HG03575 (cell line): Measurements from ENCODE around the gene PCNP.
"Not testable (repeated sequence)": the region's sequence is repeated elsewhere in the genome, so short reads cannot be mapped to it uniquely, and the experiment has no call there.

ENCODE experiments used
- ATAC-seq: cut with Tn5 transposase; IDR thresholded peaks from one replicate; pipeline ENCODE4 v1.9.1; 2021; ENCODE audit not compliant: unreplicated experiment, insufficient number of reproducible peaks, low FRiP score; ENCODE audit errors: extremely low read depth

PCNP gene

GRCh38 chr3:101573449-101574387, at the start of gene PCNP:
PCNP (plus strand) TSS chr3:101574180; CDS start chr3:101574216, 36 bp downstream.
- ATAC-seq = peak; percentile 55

GRCh38 chr3:101527441-101527840, 46.5 kb upstream of the PCNP start:
- no peak for ATAC-seq

- ATAC-seq = no peak
Measured at GRCh38 chr3:101527906-101528305, 46.1 kb upstream of the PCNP start.

GRCh38 chr3:101529816-101530685, 43.9 kb upstream of the PCNP start:
- ATAC-seq = no peak

- no peak for ATAC-seq
Measured at GRCh38 chr3:101530686-101531047, 43.3 kb upstream of the PCNP start.

DNA sequence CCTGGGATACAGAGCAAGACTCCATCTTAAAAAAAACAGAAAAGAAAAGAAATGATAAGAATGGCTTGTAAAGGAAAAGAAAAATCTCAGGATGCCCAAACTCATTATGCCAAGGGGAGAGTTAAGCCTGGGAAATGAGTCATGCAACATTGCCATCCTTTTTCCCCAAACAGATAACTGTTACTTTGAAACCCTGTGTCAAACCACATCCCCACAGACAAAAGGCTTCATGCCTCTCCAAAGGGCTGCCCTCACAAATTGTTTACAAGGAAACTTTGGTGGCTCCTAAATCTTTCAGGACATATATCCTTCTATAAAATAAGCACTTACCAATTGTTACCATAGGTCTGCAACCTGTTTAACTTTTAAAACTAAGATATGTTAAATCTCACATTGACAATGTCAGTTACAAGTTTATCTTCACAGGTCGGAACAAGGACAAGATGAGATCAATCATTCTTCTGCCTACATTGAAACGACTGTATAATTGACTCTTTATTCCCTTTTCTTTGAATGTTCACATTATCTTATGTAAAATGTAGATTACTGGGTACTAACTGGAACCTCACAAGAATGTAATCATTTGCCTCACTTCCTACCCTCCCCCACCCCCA, 42.4 kb upstream of the PCNP start:
- no peak for ATAC-seq

GRCh38 chr3:101532783-101533602, 41.0 kb upstream of the PCNP start:
- no peak for ATAC-seq

- no peak for ATAC-seq
Measured at GRCh38 chr3:101533603-101533968, 40.4 kb upstream of the PCNP start.

DNA sequence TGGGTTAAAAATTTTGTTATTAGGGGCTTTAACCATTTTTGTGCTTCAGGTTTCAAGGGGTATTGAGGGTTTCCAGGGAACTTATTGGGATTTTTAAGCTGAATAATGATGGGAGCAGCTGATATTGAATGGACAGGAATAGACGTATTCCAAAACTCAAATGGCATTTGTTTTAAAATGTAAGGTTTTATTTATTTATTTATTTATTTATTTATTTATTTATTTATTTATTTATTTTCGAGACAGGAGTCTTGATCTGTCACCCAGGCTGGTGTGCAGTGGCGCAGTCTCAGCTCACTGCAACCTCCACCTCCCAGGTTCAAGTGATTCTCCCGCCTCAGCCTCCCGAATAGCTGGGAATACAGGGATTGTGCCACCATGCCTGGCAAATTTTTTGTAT, 38.8 kb upstream of the PCNP start:
- ATAC-seq = no peak

- ATAC-seq = no peak
Measured at GRCh38 chr3:101536266-101536665, 37.7 kb upstream of the PCNP start.

GRCh38 chr3:101536955-101537354, 37.0 kb upstream of the PCNP start:
- ATAC-seq = not testable (repeated sequence)

DNA sequence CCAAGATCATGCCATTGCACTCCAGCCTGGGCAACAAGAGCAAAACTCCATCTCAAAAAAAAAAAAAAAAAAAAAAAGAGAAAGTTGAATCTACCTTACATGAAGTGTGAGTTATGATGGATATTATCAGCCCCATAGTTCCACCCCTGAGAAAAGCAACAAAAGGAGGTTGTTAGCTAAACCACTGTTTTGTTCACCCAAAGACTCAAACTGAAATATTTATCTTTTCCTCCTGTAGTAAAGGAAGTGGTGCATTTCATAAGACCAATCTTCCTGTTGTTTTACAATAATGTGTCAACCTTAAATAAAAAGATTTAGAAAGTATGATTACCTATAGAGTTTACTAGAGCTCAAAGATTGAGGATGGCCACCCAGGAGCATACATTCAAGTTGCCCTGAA, 31.0 kb upstream of the PCNP start:
- no peak for ATAC-seq

DNA sequence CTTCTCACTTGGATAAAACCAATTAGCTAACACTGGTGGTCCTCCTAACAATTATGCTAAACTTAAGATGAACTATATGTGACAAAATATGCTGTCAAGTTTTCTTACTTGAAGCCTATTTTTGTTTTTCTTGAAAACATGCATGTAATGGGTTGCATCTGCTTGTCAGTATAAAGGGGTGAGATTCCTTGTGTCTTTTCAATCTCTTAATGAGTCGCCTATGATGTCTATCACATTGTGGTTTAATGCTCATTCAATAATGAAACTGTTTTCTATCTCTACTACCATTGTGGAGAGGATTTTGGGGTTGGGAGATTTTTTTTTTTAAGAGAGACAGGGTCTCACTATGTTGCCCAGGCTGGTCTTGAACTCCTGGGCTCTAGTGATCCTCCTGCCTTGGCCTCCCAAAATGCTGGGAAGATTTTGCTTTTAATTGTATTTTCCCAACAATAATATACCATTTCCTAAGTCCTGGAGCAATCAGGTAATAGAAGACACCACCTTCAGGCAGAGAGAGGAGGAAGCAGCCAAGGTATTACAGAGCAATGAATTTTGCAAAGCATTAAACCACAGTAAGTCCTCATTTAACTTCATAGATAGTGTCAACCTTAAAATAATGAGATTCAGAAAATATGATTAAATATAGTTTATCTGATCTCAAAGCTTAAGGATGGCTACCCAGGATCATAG, 29.7 kb upstream of the PCNP start:
- ATAC-seq = no peak

DNA sequence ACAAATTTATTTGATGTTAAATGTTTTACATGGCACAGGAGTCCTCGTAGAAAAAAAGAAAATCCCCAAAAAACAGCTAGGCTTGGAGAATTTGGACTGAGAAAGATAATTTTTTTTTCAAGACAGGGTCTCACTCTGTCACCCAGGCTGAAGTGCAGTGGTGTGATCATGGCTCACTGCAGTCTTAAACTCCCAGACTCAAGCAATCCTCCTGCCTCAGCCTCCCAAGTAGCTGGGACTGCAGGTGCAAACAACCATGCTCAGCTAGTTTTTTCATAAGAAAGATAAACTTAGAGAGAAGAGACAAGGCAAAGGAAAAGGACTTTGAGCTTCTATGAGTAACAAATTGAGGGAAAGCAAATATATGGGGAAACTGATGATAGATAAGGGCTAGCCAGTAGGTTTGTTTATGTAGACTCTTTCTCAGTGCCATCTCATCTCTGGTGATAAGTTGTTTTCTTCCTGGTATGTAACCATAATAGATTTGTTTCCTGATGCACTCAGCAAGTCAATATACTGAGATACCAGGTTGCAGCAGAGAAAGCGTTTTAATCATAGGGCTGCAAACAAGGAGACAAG, 25.4 kb upstream of the PCNP start:
- no peak for ATAC-seq

- ATAC-seq = no peak
Measured at GRCh38 chr3:101549473-101549872, 24.5 kb upstream of the PCNP start.

GRCh38 chr3:101551359-101552081, 22.5 kb upstream of the PCNP start:
- not testable (repeated sequence) for ATAC-seq

DNA sequence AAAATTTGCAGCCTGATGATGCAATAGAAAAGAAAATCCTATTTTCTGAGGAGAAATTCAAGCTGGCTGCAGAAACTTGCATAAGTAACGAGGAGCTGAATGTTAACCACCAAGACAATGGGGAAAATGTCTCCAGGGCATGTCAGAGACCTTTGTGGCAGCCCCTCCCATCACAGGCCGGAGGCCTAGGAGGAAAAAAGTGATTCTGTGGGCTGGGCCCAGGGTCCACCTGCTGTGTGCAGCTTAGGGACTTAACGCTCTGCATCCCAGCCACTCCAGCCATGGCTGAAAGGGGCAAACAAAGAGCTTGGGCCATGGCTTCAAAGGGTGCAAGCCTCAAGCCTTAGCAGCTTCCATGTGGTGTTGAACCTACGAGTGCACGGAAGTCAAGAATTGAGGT, 20.6 kb upstream of the PCNP start:
- ATAC-seq = not testable (repeated sequence)
